Liver (tissue), 9 donors: Measurements from ENCODE around the gene SREBF1. TPM values are rescaled to one million over a fixed set of nuclear protein-coding genes. Genes with fewer than 3 reads are reported as not detected.

Experiments used
- DNase-seq: peaks from one replicate; pipeline ENCODE4 v3.0.0-alpha.2; 2017; ENCODE audit warnings: low spot score
- H3K27ac ChIP-seq, 2 donors: one replicate each; pipeline ENCODE4 v1.7.0; 2013; ENCODE audit warnings: inconsistent platforms in 2 of 2, low read length in 2 of 2, control low read depth in 1 of 2, low read depth in 1 of 2, mild to moderate bottlenecking in 1 of 2
- H3K27me3 ChIP-seq, 4 donors: one replicate each; pipeline versions ENCODE4 v1.6.1 to v1.7.0; 2013; ENCODE audit warnings: low read length in 3 of 4, inconsistent platforms in 1 of 4, mild to moderate bottlenecking in 1 of 4, moderate library complexity in 1 of 4; ENCODE audit not compliant: control insufficient read depth in 4 of 4, insufficient read depth in 4 of 4
- H3K36me3 ChIP-seq, 4 donors: one replicate each; pipeline versions ENCODE4 v1.6.1 to v1.7.0; 2013; ENCODE audit warnings: low read length in 3 of 4, mild to moderate bottlenecking in 3 of 4, low read depth in 1 of 4, moderate library complexity in 1 of 4; ENCODE audit not compliant: control insufficient read depth in 4 of 4, insufficient read depth in 3 of 4
- H3K4me1 ChIP-seq, 4 donors: one replicate each; pipeline versions ENCODE4 v1.6.1 to v1.7.0; 2013; ENCODE audit warnings: low read length in 3 of 4, mild to moderate bottlenecking in 3 of 4, moderate library complexity in 1 of 4; ENCODE audit not compliant: control insufficient read depth in 4 of 4, insufficient read depth in 4 of 4
- H3K4me3 ChIP-seq, 3 donors: one replicate each; pipeline versions ENCODE4 v1.6.1 to v1.7.0; 2013; ENCODE audit warnings: low read length in 3 of 3, control low read depth in 1 of 3, low read depth in 1 of 3, mild to moderate bottlenecking in 1 of 3
- H3K9ac ChIP-seq, 2 donors: one replicate each; pipeline ENCODE4 v1.7.0; 2013; ENCODE audit warnings: low read length in 2 of 2, mild to moderate bottlenecking in 2 of 2, moderate library complexity in 2 of 2, control low read depth in 1 of 2, low read depth in 1 of 2
- H3K9me3 ChIP-seq, 4 donors: one replicate each; pipeline versions ENCODE4 v1.6.1 to v1.7.0; 2013; ENCODE audit warnings: low read length in 3 of 4; ENCODE audit not compliant: control insufficient read depth in 4 of 4
- EGR1 ChIP-seq, 2 donors: IDR thresholded peaks; 2 replicates each; pipeline ENCODE4 v1.6.1; 2016 to 2018; ENCODE audit warnings: antibody characterized with exemption in 2 of 2, low read depth in 2 of 2
- FOXA1 ChIP-seq: IDR thresholded peaks from 2 replicates; pipeline ENCODE4 v1.6.1; 2016; ENCODE audit warnings: antibody characterized with exemption
- FOXA2 ChIP-seq: IDR thresholded peaks from 2 replicates; pipeline ENCODE4 v1.6.1; 2016; ENCODE audit warnings: antibody characterized with exemption
- GABPA ChIP-seq, 2 donors: IDR thresholded peaks in 1 of 2; conservative IDR thresholded peaks in 1 of 2; 2 replicates each; pipeline ENCODE4 v1.6.1; 2016; ENCODE audit warnings: antibody characterized with exemption in 2 of 2, mild to moderate bottlenecking in 1 of 2, moderate library complexity in 1 of 2
- HNF4A ChIP-seq, 2 donors: conservative IDR thresholded peaks; 2 replicates each; pipeline ENCODE4 v1.6.1; 2016; ENCODE audit warnings: antibody characterized with exemption in 2 of 2, mild to moderate bottlenecking in 2 of 2
- HNF4G ChIP-seq: IDR thresholded peaks from 2 replicates; pipeline ENCODE4 v1.6.1; 2016; ENCODE audit warnings: antibody characterized with exemption
- JUND ChIP-seq, 2 donors: IDR thresholded peaks; 2 replicates each; pipeline ENCODE4 v1.6.1; 2016; ENCODE audit warnings: antibody characterized with exemption in 2 of 2
- NR2F2 ChIP-seq: IDR thresholded peaks from 2 replicates; pipeline ENCODE4 v1.6.1; 2016; ENCODE audit warnings: antibody characterized with exemption
- RAD21 ChIP-seq, 2 donors: IDR thresholded peaks; 2 replicates each; pipeline ENCODE4 v1.6.1; 2016; ENCODE audit warnings: antibody characterized with exemption in 2 of 2, mild to moderate bottlenecking in 2 of 2
- RXRA ChIP-seq, 2 donors: IDR thresholded peaks; 2 replicates each; pipeline ENCODE4 v1.6.1; 2017 to 2018; ENCODE audit warnings: antibody characterized with exemption in 2 of 2, mild to moderate bottlenecking in 1 of 2
- SP1 ChIP-seq: IDR thresholded peaks from 2 replicates; pipeline ENCODE4 v1.6.1; 2018; ENCODE audit warnings: antibody characterized with exemption, mild to moderate bottlenecking
- TAF1 ChIP-seq: conservative IDR thresholded peaks from 2 replicates; pipeline ENCODE4 v1.6.1; 2016; ENCODE audit warnings: antibody characterized with exemption, mild to moderate bottlenecking
- YY1 ChIP-seq: IDR thresholded peaks from 2 replicates; pipeline ENCODE4 v1.6.1; 2016; ENCODE audit warnings: antibody characterized with exemption, mild to moderate bottlenecking
- WGBS: extraction: QIAGEN DNeasy Blood & Tissue Kit; methylation state at CpG from one replicate; pipeline ENCODE4 v1.1.7; 2013; 5-methylcytosine and 5-hydroxymethylcytosine counted together
- polyA plus RNA-seq, 2 donors: library from polyadenylated mRNA; stranded (reverse) in 1 of 2; unstranded in 1 of 2; fragments of 200-250 nt in 1 of 2; fragments of >200 nt in 1 of 2; fragmentation: Nextera tagmentation in 1 of 2; extraction: Ambion mirVana in 1 of 2; gene quantifications; one replicate each; pipeline versions ENCODE4 v1.2.1 to v1.2.3, GENCODE V29; 2013 to 2015
- total RNA-seq, 2 donors: library from RNA; depleted of rRNA; stranded (reverse); fragments of >200 nt; gene quantifications; one replicate each; pipeline ENCODE4 v1.2.3, GENCODE V29; 2014
- TF ChIP-seq, protein P1 (sequence below): IDR thresholded peaks from 2 replicates; pipeline ENCODE4 v1.6.1; 2016; ENCODE audit warnings: antibody characterized with exemption, mild to moderate bottlenecking
- TF ChIP-seq, protein P2 (sequence below): IDR thresholded peaks from 2 replicates; pipeline ENCODE4 v1.6.1; 2016; ENCODE audit warnings: antibody characterized with exemption
- TF ChIP-seq, protein P3 (sequence below): IDR thresholded peaks from 2 replicates; pipeline ENCODE4 v1.6.1; 2016; ENCODE audit warnings: antibody characterized with exemption
- TF ChIP-seq, protein P4 (sequence below): IDR thresholded peaks from 2 replicates; pipeline ENCODE4 v1.6.1; 2016; ENCODE audit warnings: antibody characterized with exemption
- TF ChIP-seq, protein P5 (sequence below): fragments of 150-350 bp; IDR thresholded peaks from 2 replicates; pipeline ENCODE4 v1.5.1; 2017; ENCODE audit warnings: improper control_type of control experiment, low read depth, low read length; ENCODE audit not compliant: missing input control
- donor health status: healthy.
- donor health status: healthy.
- donor health status: healthy.
- donor health status: healthy.
- donor health status: healthy.

SREBF1 gene
- total and polyA plus RNA-seq, 4 donors: 66.8 to 133 (median 101) TPM

DNA sequence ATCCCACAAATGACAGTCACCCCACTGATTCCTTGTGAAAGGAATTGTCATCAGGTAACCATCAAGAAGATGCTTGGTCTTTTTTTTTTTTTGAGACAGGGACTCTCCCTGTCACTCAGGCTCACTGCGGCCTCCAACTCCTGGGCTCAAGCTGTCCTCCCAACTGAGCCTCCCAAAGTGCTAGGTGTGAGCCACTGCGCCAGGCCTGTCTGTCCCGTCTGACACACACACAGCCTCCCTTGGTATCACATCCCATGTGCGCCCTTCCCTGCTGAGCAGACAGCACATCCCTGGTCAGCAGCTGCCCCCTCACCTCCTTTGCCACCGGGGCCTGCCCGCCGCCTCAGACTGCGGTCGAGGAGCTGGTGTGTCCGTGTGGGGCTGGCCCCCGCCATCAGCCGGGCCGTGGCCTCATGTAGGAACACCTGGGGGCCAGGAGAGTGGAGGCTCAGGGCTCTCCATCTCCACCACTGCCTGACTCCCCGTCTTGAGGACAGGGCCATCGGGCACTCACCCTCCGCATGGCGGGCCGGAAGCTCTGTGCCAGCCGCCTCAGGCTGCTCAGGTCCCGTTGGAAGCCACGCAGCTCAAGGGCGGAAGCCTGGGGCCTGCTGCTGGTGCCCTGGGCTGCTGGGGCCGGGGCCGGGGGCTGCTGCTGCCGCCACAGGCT, 23.6 kb downstream of the SREBF1 start:
- peaks cover 18 to 77% (median 45%) of the 10 kb centered on the region in 4 donors for H3K4me1 ChIP-seq
- no peaks in the 10 kb centered on the region for H3K27me3 ChIP-seq
- TF ChIP-seq, protein P1, sequence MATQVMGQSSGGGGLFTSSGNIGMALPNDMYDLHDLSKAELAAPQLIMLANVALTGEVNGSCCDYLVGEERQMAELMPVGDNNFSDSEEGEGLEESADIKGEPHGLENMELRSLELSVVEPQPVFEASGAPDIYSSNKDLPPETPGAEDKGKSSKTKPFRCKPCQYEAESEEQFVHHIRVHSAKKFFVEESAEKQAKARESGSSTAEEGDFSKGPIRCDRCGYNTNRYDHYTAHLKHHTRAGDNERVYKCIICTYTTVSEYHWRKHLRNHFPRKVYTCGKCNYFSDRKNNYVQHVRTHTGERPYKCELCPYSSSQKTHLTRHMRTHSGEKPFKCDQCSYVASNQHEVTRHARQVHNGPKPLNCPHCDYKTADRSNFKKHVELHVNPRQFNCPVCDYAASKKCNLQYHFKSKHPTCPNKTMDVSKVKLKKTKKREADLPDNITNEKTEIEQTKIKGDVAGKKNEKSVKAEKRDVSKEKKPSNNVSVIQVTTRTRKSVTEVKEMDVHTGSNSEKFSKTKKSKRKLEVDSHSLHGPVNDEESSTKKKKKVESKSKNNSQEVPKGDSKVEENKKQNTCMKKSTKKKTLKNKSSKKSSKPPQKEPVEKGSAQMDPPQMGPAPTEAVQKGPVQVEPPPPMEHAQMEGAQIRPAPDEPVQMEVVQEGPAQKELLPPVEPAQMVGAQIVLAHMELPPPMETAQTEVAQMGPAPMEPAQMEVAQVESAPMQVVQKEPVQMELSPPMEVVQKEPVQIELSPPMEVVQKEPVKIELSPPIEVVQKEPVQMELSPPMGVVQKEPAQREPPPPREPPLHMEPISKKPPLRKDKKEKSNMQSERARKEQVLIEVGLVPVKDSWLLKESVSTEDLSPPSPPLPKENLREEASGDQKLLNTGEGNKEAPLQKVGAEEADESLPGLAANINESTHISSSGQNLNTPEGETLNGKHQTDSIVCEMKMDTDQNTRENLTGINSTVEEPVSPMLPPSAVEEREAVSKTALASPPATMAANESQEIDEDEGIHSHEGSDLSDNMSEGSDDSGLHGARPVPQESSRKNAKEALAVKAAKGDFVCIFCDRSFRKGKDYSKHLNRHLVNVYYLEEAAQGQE: no peak
- TF ChIP-seq JUND (IDR thresholded peaks at IDR 0.05): no peak
- TF ChIP-seq NR2F2: no peak
- no peak for TF ChIP-seq HNF4G
- TF ChIP-seq EGR1 (IDR thresholded peaks at IDR 0.05; ENCODE audit: low read depth in 2 of 2): no peak
- no peak for TF ChIP-seq FOXA1
- no peak for TF ChIP-seq RAD21 (IDR thresholded peaks at IDR 0.05)
- no peak for TF ChIP-seq FOXA2
- TF ChIP-seq SP1: no peak
- no peak for TF ChIP-seq YY1
- no peak for TF ChIP-seq RXRA (IDR thresholded peaks at IDR 0.05)
- TF ChIP-seq HNF4A (conservative IDR thresholded peaks at IDR 0.05): no peak
- TF ChIP-seq, protein P2, sequence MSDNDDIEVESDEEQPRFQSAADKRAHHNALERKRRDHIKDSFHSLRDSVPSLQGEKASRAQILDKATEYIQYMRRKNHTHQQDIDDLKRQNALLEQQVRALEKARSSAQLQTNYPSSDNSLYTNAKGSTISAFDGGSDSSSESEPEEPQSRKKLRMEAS: no peak
- TF ChIP-seq, protein P3, sequence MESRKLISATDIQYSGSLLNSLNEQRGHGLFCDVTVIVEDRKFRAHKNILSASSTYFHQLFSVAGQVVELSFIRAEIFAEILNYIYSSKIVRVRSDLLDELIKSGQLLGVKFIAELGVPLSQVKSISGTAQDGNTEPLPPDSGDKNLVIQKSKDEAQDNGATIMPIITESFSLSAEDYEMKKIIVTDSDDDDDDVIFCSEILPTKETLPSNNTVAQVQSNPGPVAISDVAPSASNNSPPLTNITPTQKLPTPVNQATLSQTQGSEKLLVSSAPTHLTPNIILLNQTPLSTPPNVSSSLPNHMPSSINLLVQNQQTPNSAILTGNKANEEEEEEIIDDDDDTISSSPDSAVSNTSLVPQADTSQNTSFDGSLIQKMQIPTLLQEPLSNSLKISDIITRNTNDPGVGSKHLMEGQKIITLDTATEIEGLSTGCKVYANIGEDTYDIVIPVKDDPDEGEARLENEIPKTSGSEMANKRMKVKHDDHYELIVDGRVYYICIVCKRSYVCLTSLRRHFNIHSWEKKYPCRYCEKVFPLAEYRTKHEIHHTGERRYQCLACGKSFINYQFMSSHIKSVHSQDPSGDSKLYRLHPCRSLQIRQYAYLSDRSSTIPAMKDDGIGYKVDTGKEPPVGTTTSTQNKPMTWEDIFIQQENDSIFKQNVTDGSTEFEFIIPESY: no peak
- no peak overlapping the region for H3K4me3 ChIP-seq
- 91% methylated on average over 25 of the region's 25 CpGs for WGBS
- H3K27ac ChIP-seq: peak overlapping the region; percentile 5 to 52
- H3K9me3 ChIP-seq: no peaks in the 10 kb centered on the region
- peaks cover 10 to 29% (median 23%) of the 10 kb centered on the region in 4 donors for H3K36me3 ChIP-seq
- DNase-seq: no peak
- no peak overlapping the region for H3K9ac ChIP-seq

DNA sequence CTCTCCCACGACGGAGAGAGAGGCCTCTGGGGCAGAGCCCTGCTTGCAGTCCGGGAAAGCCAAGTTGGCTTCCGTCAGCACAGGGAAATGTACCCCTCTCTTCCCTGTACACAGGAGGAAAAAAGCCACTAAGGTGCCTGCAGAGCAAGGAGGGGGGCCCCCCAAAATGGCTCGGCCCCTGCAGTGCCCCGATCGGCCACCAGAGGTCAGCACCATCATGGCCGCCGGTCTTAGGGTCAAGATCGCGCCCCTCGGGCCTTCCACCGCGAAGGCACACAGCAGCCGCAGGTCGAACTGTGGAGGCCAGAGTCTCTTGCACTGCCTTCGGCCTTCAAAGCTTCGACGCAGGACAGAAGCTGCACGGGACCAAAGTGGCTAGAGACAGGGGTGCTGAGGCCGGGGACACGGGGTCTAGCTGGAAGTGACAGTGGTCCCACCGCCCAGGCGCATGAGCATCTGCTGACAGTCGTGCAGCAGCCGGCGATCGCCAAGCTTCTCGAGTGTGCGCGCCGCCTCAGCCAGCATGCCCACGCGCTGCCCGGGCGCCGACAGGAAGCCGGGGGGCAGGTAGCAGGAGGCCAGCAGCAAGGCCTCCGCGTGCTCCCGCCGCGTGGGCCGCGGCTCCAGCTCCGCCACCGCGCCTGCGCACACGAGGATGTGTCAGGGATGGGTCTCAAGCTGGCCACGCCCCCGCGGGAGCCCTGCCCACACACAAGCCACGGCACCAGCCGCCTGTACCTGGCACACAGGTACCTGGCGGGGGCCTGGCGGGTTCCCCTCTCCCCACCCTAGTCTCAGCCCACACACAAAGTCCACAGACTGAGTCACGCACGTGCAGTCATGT, 24.4 kb downstream of the SREBF1 start:
- 42% methylated on average over 59 of the region's 59 CpGs for WGBS
- TF ChIP-seq HNF4G (no peak), RXRA (IDR thresholded peaks at IDR 0.05) (peak; percentile 32 to 57), FOXA2 (no peak), TAF1 (no peak), NR2F2 (peak; percentile 81), FOXA1 (no peak), HNF4A (conservative IDR thresholded peaks at IDR 0.05) (peak in 1 of 2 donors; percentile 6), GABPA (IDR thresholded peaks at IDR 0.05 in 1 of 2, conservative IDR thresholded peaks at IDR 0.05 in 1 of 2) (no peak), SP1 (no peak), YY1 (peak; percentile 69)
- TF ChIP-seq, protein P2: no peak
- TF ChIP-seq, protein P4, sequence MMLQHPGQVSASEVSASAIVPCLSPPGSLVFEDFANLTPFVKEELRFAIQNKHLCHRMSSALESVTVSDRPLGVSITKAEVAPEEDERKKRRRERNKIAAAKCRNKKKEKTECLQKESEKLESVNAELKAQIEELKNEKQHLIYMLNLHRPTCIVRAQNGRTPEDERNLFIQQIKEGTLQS: no peak
- TF ChIP-seq, protein P5, sequence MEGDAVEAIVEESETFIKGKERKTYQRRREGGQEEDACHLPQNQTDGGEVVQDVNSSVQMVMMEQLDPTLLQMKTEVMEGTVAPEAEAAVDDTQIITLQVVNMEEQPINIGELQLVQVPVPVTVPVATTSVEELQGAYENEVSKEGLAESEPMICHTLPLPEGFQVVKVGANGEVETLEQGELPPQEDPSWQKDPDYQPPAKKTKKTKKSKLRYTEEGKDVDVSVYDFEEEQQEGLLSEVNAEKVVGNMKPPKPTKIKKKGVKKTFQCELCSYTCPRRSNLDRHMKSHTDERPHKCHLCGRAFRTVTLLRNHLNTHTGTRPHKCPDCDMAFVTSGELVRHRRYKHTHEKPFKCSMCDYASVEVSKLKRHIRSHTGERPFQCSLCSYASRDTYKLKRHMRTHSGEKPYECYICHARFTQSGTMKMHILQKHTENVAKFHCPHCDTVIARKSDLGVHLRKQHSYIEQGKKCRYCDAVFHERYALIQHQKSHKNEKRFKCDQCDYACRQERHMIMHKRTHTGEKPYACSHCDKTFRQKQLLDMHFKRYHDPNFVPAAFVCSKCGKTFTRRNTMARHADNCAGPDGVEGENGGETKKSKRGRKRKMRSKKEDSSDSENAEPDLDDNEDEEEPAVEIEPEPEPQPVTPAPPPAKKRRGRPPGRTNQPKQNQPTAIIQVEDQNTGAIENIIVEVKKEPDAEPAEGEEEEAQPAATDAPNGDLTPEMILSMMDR: peak; percentile 96

More for the DNA sequence above, 24.4 kb downstream of the SREBF1 start:
- H3K9ac ChIP-seq: no peak overlapping the region
- H3K27ac ChIP-seq: peak overlapping the region; percentile 52 to 64
- no peak overlapping the region for H3K4me3 ChIP-seq
- no peaks in the 10 kb centered on the region for H3K9me3 ChIP-seq
- peaks cover 18 to 76% (median 44%) of the 10 kb centered on the region in 4 donors for H3K4me1 ChIP-seq
- DNase-seq: peak; percentile 89
- H3K27me3 ChIP-seq: no peaks in the 10 kb centered on the region
- peaks cover 6 to 25% (median 18%) of the 10 kb centered on the region in 4 donors for H3K36me3 ChIP-seq
